ENCODE data around the gene COLEC12.

The COLEC12 gene

GRCh38 chr18:473802-474201 lies 26.7 kb downstream of the COLEC12 start:
- DNase-seq, result no peak

- DNase-seq, result no peak
These were observed 28.8 kb downstream of the COLEC12 start for GRCh38 chr18:471716-472115.

- DNase-seq, result no peak
These were observed 29.6 kb downstream of the COLEC12 start for GRCh38 chr18:470661-471501.

GRCh38 chr18:468955-469790 lies 31.3 kb downstream of the COLEC12 start:
- no peak for DNase-seq

GRCh38 chr18:463827-464541 lies 36.5 kb downstream of the COLEC12 start:
- no peak for DNase-seq

GRCh38 chr18:463403-463802 lies 37.1 kb downstream of the COLEC12 start:
- no peak for DNase-seq

- no peak for DNase-seq
These were observed 38.7 kb downstream of the COLEC12 start for GRCh38 chr18:461762-462161.

GRCh38 chr18:460791-461190 lies 39.7 kb downstream of the COLEC12 start:
- no peak for DNase-seq

- no peak for DNase-seq
These were observed 40.5 kb downstream of the COLEC12 start for GRCh38 chr18:459814-460593.

GRCh38 chr18:457521-458412 lies 42.7 kb downstream of the COLEC12 start:
- DNase-seq, result no peak

- no peak for DNase-seq
These were observed 43.4 kb downstream of the COLEC12 start for GRCh38 chr18:457140-457519.

GRCh38 chr18:456361-457139 lies 44.0 kb downstream of the COLEC12 start:
- DNase-seq, result no peak

GRCh38 chr18:453400-453799 lies 47.1 kb downstream of the COLEC12 start:
- no peak for DNase-seq

GRCh38 chr18:452816-453215 lies 47.7 kb downstream of the COLEC12 start:
- DNase-seq, result no peak

- no peak for DNase-seq
These were observed 51.1 kb downstream of the COLEC12 start for GRCh38 chr18:449374-449773.

GRCh38 chr18:448116-448790 lies 52.2 kb downstream of the COLEC12 start:
- DNase-seq, result no peak

GRCh38 chr18:446941-447560 lies 53.5 kb downstream of the COLEC12 start:
- no peak for DNase-seq

GRCh38 chr18:445055-445454 lies 55.4 kb downstream of the COLEC12 start:
- DNase-seq, result no peak

- no peak for DNase-seq
These were observed 61.9 kb downstream of the COLEC12 start for GRCh38 chr18:438571-438970.

- no peak for DNase-seq
These were observed 64.6 kb downstream of the COLEC12 start for GRCh38 chr18:435940-436339.

Measured in central memory CD4-positive, alpha-beta T cell (primary cell).